SK-N-DZ (cell line): ENCODE measurements around the gene INTS3.
"Not testable (repeated sequence)": the region's sequence is repeated elsewhere in the genome, so short reads cannot be mapped to it uniquely, and the experiment has no call there.

Source experiments
- DNase-seq: peaks from one replicate; pipeline ENCODE4 v3.0.0-alpha.2; 2015; ENCODE audit warnings: low spot score

INTS3 gene

DNA sequence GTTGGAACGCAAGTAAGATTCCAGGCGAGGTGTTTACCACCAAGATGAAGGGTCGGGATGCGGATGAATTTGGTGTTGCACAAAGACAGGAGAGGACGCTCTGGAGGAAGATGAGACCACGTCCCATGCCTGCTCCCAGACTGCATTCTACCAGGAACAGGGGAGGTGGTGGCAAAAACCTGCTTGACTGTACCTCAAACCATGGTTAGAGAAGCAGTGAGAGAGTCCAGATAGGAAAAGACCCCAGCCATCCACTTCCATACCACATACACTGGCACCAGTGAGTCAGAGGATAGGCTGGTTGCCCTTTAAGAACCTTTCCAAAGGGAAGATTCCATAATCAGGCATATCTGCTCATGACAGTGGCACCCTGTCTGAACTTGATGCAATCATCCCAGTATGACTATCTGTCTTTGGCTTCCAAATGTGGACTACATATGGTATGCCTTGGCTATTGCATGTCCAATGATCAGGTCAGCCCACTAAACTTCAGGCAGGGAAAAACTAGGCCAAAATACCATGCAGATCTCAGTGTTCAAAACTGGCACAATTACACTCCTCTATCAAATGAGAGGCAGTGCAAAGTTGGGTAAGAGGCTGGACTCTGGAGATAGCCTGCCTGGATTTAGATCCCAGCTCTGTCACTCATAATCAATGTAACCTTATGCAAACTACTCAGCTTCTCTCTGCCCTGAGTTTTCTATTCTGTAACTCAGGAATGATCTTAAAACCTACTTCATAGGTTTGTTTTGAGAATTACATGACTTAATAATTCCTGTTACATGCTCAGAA lies 28.7 kb upstream of the INTS3 start:
- DNase-seq = peak; percentile 65

GRCh38 chr1:153699768-153700167 lies 28.1 kb upstream of the INTS3 start:
- no peak for DNase-seq

DNA sequence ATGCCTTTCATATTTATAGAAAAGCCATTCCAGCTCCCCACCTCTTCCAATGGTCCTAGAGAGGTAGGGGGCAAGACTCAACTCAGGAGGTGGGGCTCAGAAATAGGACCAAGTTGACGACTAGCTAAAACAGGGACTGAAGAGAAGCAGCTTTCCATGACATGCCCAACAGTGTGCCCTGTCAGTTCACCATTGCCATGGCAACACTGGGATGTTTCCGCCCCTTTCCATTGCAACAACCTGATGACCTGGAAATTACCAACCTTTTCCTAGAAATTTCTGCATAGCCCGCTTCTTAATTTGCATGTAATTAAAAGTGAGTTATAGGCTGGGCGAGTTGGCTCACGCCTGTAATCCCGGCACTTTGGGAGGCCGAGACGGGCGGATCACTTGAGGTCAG lies 22.4 kb upstream of the INTS3 start:
- no peak for DNase-seq

DNA sequence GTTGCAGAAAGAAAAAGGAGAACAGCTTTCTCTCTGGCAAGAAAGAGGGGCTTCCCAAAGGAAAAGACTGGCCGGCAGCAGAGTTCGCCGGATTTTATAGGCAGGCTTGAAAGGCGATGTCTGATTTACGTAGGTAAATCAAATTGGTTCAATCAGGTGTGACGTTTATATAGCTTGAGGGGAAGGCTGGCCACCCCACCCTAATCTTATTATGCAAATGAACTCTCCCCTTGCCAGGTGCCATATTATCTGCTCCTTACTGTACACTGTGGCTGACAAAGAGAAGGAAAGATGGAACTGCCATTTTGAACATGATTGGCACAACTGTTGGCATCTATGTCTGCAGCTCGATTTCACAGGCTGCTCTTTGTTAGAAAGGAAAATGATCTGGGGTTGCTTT lies 16.8 kb upstream of the INTS3 start:
- peak; percentile 76 for DNase-seq

- DNase-seq = not testable (repeated sequence)
Observed at GRCh38 chr1:153716211-153716610, 11.6 kb upstream of the INTS3 start.

GRCh38 chr1:153717330-153717729 lies 10.5 kb upstream of the INTS3 start:
- no peak for DNase-seq

DNA sequence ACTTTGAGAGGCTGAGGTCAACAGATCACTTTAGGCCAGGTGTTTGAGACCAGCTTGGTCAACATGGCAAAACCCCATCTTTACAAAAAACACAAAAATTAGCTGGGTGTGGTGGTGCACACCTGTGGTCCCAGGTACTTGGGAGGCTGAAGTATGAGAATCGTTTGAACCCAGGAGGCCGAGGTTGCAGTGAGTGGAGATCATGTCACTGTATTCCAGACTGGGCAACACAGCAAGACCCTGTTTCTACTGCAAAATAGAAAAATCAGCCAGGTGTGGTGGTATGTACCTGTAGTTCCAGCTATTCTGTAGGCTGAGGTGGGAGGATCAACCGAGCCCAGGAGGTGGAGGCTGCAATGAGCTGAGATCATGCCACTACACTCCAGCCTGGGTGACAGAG lies 4.2 kb upstream of the INTS3 start:
- DNase-seq = no peak

DNA sequence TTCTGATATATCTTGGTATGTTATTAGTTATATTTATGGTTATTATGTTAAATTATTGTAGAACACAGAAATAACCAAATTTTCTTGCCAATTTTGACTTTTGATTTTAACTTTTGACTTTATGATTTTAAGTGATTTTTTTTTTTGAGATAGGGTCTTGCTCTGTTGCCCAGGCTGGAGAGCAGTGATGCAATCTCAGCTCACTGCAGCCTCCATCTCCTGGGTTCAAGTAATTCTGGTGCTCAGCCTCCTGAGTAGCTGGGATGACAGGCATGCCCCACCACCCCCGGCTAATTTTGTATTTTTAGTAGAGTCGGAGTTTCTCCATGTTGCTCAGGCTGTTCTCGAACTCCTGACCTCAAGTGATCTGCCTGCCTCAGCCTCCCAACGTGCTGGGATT lies 3.2 kb upstream of the INTS3 start:
- DNase-seq = not testable (repeated sequence)

DNA sequence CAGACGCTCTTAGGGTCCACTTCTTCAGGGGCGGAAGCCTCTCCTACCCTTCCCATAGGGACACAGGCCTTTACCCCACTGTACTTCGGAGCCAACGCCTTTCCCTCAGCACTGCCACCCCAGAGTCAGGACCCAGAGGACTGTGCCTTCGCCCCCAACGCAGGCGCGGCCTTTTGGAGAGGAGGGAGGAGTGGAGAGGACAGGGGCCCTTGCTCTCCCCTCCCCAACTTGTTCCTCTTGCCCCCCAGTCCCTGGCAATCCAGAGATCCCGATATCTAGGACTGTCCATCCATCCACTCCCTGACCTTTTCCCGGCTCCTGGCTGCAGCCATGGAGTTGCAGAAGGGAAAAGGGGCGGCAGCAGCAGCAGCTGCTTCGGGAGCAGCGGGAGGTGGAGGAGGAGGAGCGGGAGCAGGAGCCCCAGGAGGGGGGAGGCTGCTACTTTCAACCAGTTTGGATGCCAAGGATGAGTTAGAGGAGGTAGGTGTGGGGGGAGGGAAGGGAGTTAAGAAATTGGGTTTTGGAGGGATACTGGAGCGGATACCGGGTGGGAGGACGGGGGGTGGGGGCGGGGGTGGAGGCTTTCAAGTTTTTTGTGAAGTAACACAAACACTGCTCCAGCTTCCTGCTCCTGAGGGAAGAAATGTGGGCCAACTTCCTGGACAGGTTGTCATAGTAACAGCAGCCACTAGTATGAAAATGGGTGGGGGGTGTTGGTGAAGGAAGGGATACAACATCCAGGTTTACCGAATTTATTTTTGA lies 636 bp downstream of the INTS3 start:
- DNase-seq = peak; percentile 42

DNA sequence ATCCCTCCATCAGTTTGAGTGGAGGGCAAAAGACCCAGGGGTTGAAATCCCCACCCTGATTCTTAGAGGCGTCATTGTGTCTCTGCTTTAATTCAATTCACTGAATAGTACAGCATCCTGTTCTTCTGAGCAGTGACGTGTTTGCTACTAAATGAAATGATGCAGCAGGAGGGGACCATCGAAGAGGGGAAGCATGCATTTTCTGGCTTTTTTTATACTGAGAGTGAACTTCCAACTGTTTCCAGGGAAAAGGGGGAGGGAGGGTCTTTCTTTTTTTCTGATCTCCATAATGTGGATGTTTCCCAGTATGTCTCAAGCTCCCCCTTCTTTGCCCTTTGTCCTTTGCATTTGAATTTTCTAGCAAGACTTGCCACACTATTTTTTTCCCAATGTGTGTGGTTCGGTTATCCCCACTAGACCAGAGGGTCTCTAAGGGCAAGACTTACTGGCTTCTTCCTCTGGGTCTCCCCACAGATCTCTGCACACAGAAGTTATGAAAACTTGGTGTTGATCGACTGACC lies 2.7 kb downstream of the INTS3 start:
- no peak for DNase-seq

- DNase-seq = no peak
Observed at GRCh38 chr1:153733970-153734369, 6.1 kb downstream of the INTS3 start.

DNA sequence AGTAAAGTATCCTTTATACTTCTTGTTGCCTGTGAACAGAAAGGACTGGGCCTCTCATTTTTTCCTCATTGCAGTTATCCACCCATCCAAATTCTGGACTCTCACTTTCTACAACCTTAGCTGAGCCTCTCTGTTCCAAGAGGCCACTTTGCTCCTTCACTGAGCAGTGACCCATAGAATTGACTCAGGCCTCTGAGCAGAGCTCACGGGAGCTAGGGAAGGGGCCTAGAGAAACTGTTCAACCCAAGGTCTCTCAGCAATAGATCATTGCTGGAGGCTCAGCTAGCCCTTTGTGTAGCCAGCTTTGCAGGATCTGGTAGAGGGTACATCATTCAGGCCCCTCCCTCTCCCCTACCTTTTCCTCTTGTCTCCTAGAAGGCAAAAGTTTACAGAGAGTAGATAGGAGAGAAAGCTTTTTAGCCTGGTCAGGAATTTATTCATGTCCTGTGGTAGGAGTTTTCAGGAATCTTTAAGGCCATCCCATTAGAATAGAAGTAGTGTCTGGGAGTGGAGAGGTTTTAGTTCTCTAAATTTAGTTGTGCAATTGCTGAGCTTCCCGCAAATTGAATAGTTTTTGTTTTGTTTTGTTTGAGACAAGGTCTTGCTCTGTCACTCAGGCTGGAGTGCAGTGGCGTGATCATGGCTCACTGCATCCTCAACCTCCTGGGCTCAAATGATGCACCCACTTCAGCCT lies 6.7 kb downstream of the INTS3 start:
- DNase-seq = no peak

GRCh38 chr1:153735090-153735420 lies 7.2 kb downstream of the INTS3 start:
- DNase-seq = no peak

DNA sequence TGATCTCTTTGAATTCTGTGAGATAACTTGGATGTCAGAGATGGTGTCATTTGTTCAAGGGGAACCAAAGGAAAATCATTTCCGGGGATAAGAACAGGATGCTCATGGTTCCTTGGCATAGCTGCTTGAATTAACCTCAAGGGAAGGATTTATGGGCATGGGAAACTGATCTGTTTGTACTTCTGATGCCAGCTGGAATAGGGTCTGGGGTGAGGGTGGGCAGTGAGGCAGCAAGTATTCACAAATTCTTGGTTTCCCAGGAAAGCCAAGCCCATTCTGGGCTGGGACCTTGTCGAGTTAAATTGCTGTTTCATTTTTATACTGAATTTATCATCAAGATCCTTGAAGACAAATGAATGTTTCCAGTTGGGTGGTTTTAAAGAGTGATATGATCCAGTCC lies 14.1 kb downstream of the INTS3 start:
- DNase-seq = no peak

DNA sequence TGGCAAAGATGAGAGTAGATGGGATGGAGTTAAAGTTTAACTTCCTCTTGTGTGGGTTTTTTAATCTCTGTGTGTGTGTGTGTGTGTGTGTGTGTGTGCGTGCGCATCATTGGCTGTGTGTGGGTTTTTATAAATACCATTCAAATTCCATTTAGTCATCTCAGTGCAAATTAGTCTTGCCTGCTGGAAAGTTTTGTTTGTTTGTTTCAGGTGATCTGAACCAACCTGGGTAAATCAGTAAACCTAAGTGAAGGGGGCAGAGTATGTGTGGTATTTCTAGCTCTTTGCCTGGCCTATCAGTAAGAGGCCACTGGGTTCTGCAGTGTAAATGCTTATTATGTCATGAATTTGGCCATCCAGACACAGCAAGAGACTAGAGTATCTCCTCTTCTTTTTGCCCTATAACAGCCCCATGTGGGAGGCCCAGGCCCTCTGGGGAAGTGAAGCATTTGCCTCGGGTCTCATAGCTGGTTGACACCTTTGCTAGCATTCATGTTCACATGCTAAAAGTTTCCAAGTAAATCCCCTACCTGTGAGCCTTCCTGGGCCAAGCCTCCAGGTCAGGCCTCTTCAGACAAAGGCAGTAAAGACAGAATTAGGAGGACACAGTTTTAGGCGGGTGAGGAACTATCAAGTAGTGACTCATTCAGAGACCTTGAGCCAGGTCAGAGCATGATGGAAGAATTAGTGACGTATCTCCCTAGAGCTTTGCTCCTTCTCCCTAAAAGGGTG lies 14.7 kb downstream of the INTS3 start:
- no peak for DNase-seq

DNA sequence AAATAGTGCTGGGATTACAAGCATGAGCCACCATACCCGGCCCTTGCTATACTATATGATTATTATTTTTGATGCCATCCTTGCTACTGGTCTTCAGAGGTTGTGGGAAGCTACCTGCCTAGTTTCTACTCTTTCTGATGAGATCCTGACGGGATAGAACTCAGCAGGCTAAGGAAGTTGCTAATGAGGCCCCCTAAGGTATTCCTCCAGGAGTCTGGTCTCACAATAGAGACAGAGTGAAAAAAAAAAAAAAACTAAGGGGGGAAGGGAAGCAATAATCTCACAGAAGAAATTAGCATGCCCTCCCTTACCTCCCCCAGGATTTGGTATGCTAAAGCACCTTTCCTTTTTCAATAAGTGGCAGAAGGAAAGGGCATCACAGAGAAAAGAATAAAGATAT lies 17.6 kb downstream of the INTS3 start:
- no peak for DNase-seq

- peak; percentile 69 for DNase-seq
Observed at GRCh38 chr1:153746174-153746573, 18.3 kb downstream of the INTS3 start.

- DNase-seq = no peak
Observed at GRCh38 chr1:153748903-153749302, 21.1 kb downstream of the INTS3 start.

DNA sequence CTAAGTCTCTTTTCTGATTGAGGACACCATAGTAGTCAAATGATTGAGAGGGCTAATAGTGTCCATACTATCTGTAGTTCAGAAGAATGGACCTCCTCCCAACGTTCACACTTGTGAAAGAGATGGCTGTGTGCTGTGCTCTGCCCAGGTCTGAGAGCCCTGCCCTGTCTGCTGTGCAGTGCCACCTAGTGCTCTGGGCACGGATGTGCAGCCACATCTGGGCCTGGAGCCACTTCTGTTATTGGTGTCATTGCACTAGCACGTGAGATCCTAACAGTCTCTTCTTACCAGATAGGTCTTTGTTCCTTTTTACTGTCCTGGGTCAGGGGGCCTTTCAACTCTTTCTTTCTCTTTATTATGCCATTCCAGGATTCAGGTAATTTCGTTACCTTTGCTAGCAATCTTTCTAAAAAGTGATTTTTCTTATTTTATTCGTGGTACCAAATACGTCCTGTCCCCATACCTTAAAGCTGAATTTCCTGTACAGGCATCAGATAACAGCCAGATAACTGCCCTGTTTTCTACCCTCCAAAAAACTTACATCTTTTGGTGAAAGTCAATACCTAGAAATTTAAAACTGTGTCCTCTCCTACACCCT lies 21.7 kb downstream of the INTS3 start:
- DNase-seq = peak; percentile 82

DNA sequence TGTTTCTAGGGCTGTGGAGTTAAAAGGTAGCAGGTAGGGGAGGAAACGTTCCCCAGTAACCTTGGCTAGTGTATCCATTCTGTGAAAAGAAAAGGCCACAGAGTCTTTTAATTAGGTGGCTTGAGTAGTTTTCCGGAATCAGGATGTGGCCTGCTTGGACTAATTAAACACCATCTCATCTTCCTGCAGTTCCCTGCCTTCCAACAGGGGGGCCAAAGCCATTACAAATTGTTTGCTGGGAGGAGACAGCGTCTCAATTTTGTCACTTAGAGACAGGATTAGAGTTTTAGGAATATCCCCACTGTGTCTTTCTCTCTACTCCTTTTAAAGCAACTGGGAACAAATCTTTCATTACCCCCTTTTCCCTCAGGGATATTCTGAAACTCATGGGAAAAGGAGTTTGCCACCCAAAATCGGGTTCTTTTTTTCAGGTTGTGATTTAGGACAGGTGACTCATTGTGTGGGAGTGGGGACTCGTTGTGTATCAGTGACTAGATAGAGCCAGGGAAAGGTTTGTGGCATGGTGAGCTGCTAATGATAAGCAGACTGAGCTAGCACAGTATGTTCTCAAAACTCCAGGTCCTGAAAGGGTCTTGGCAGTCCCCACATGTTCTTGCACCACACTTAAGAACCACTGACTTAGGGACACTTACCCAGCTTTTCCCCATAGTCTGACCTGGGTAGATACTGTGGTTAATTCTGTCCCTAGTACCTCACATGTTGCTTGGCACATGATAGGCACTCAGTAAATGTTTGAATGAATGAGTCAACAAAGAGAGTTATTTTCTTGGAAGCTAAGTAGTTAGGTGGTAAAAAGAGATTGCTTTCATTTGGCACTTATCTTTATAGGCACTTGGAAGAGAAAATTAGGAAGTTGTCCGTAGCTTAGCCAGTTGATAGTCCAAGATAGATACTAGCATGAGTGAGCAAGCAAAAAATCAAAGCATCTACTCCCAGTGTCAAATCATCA lies 22.5 kb downstream of the INTS3 start:
- no peak for DNase-seq
